Measurements from ENCODE around the gene ARHGAP10.

DNA sequence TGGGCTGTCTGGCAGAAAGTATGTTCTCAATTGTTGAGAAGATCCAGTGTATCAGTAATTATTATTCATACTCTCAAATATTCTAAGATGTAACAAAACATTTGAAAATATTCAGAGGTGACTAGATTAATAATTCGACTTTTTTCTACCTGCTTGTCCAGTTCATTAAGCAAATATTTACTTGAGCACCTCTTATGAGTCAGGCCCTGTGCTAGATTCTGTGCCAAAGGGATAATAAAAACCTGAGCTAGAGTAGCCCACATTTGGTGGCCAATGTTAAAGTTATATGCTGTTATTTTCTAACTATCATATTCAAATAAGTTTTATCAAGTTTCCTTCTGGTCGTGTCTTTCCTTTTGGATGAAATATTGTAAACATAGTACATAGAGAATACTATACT lies 58.5 kb downstream of the ARHGAP10 start:
- TF ChIP-seq, protein P1, sequence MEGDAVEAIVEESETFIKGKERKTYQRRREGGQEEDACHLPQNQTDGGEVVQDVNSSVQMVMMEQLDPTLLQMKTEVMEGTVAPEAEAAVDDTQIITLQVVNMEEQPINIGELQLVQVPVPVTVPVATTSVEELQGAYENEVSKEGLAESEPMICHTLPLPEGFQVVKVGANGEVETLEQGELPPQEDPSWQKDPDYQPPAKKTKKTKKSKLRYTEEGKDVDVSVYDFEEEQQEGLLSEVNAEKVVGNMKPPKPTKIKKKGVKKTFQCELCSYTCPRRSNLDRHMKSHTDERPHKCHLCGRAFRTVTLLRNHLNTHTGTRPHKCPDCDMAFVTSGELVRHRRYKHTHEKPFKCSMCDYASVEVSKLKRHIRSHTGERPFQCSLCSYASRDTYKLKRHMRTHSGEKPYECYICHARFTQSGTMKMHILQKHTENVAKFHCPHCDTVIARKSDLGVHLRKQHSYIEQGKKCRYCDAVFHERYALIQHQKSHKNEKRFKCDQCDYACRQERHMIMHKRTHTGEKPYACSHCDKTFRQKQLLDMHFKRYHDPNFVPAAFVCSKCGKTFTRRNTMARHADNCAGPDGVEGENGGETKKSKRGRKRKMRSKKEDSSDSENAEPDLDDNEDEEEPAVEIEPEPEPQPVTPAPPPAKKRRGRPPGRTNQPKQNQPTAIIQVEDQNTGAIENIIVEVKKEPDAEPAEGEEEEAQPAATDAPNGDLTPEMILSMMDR (IDR thresholded peaks at IDR 0.05) = no peak
- TF ChIP-seq EZH2phosphoT487 (IDR thresholded peaks at IDR 0.05) = no peak

Measured in neural progenitor cell (in vitro differentiated cells).